Measurements from ENCODE around the gene CCDC187.

DNA sequence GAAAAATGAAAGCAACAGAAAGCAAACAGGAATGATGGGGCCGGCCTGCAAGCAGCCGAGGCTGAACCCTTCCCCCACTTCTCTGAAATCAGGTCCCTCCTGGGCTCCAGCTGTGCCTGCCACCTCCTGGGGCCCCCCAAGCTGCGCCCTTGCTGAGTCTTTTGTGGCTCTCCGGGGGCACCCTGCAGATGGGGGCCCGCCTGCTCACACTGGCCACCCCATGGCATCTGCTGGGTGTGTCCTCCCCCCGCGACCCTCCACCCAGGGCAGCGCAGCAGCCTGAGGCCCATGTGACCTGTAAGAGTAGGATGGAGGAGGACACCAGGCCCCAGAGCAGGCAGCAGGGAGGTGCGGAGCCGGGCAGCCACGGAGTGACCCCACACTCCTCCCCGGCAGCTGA is 29.2 kb upstream of the CCDC187 start:
- TF ChIP-seq POLR2AphosphoS5 (IDR thresholded peaks at IDR 0.05) (no peak), CTCF (IDR thresholded peaks at IDR 0.05; ENCODE audit: poor library complexity, severe bottlenecking) (no peak), RAD21 (conservative IDR thresholded peaks at IDR 0.05) (no peak)
- TF ChIP-seq, protein P1, sequence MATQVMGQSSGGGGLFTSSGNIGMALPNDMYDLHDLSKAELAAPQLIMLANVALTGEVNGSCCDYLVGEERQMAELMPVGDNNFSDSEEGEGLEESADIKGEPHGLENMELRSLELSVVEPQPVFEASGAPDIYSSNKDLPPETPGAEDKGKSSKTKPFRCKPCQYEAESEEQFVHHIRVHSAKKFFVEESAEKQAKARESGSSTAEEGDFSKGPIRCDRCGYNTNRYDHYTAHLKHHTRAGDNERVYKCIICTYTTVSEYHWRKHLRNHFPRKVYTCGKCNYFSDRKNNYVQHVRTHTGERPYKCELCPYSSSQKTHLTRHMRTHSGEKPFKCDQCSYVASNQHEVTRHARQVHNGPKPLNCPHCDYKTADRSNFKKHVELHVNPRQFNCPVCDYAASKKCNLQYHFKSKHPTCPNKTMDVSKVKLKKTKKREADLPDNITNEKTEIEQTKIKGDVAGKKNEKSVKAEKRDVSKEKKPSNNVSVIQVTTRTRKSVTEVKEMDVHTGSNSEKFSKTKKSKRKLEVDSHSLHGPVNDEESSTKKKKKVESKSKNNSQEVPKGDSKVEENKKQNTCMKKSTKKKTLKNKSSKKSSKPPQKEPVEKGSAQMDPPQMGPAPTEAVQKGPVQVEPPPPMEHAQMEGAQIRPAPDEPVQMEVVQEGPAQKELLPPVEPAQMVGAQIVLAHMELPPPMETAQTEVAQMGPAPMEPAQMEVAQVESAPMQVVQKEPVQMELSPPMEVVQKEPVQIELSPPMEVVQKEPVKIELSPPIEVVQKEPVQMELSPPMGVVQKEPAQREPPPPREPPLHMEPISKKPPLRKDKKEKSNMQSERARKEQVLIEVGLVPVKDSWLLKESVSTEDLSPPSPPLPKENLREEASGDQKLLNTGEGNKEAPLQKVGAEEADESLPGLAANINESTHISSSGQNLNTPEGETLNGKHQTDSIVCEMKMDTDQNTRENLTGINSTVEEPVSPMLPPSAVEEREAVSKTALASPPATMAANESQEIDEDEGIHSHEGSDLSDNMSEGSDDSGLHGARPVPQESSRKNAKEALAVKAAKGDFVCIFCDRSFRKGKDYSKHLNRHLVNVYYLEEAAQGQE (IDR thresholded peaks at IDR 0.05; ENCODE audit: borderline replicate concordance) = no peak

Data from neural cell (in vitro differentiated cells).